ENCODE results near the gene CSE1L. TPM values are rescaled to one million over a fixed set of nuclear protein-coding genes. Genes with fewer than 3 reads are reported as not detected.

The CSE1L gene, protein sequence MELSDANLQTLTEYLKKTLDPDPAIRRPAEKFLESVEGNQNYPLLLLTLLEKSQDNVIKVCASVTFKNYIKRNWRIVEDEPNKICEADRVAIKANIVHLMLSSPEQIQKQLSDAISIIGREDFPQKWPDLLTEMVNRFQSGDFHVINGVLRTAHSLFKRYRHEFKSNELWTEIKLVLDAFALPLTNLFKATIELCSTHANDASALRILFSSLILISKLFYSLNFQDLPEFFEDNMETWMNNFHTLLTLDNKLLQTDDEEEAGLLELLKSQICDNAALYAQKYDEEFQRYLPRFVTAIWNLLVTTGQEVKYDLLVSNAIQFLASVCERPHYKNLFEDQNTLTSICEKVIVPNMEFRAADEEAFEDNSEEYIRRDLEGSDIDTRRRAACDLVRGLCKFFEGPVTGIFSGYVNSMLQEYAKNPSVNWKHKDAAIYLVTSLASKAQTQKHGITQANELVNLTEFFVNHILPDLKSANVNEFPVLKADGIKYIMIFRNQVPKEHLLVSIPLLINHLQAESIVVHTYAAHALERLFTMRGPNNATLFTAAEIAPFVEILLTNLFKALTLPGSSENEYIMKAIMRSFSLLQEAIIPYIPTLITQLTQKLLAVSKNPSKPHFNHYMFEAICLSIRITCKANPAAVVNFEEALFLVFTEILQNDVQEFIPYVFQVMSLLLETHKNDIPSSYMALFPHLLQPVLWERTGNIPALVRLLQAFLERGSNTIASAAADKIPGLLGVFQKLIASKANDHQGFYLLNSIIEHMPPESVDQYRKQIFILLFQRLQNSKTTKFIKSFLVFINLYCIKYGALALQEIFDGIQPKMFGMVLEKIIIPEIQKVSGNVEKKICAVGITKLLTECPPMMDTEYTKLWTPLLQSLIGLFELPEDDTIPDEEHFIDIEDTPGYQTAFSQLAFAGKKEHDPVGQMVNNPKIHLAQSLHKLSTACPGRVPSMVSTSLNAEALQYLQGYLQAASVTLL
- 100 to 1,000 TPM in 1 of 2 donors, 10 to 100 TPM in 1; 89.5 to 155 TPM for total RNA-seq

DNA sequence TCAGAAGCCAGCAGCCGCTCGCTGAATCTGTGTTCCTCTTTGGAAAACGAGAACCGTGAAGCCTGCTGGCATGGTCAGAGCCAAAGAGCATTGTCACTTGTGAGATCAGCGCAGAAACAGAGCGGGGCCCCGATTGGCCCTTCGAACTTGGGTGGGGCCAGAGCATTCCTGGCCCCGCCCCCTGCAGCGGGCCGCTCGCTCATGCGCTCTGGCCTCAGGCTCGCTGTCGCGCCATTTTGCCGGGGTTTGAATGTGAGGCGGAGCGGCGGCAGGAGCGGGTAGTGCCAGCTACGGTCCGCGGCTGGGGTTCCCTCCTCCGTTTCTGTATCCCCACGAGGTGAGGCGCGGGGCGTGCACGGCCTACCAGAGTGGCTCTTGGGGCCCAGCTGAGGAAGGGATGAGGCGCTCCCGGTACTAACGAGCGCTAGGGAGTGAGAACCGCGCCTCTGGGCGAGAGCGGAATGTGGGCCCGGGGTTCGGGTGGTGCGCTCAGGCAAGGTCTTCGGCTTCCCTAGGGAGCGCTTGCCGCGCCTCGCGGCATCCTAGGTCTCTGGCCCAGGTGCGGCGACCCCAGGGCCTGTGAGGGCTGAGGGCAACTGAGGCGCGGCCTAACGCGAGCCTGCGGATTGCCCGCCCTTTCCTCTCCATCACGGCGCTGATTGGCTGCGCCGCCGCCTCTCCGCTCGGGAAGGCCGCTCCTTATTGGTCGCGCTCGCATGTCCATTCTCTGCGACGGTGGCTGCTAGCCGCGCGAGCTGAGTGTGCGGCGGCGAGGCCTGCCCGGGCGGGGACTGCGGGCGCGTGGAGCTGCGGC lies at the start of gene CSE1L:
TSS of gene CSE1L (plus strand) at position 226 of the 814 bp plus-strand sequence. CDS start 12,152 bp downstream, outside the sequence.

Small RNA genes lying within 50 kb of the gene (small RNA-seq; reads per million reads assigned to genes)
- gene SNAP23P1 = 0 to 0.17 reads per million in 2 donors

Other genes starting within 250 kb of the CSE1L start
- gene PREX1, start 218.3 kb upstream of the CSE1L start, total RNA-seq = 1 to 10 TPM; 7.3 to 8.3 TPM
- gene ARFGEF2, start 124.6 kb upstream of the CSE1L start, total RNA-seq = 10 to 100 TPM; 44.4 to 47.3 TPM
- gene STAU1, start 142.0 kb downstream of the CSE1L start, total RNA-seq = 10 to 100 TPM; 31.7 to 50.6 TPM
- gene DDX27, start 173.1 kb downstream of the CSE1L start, total RNA-seq = 10 to 100 TPM; 36.5 to 37.6 TPM
- gene ZNFX1, start 231.7 kb downstream of the CSE1L start, total RNA-seq = 100 to 1,000 TPM; 101 to 142 TPM

Data from melanocyte of skin (primary cell).